HFFc6 (cell line): ENCODE results near the gene EML4. TPM values are rescaled to one million over a fixed set of nuclear protein-coding genes. Genes with fewer than 3 reads are reported as not detected.

Source experiments
- DNase-seq: peaks from one replicate; pipeline ENCODE4 v3.0.0-alpha.2; 2018
- H3K27ac Mint-ChIP-seq: 2 replicates; pipeline ENCODE4 v1.8.0; 2020; ENCODE audit warnings: mild to moderate bottlenecking, mixed read lengths
- H3K27me3 Mint-ChIP-seq: 2 replicates; pipeline ENCODE4 v1.8.0; 2021; ENCODE audit warnings: mild to moderate bottlenecking, moderate library complexity, mixed read lengths; ENCODE audit not compliant: insufficient read depth
- H3K36me3 Mint-ChIP-seq: 2 replicates; pipeline ENCODE4 v1.8.0; 2021; ENCODE audit warnings: low read depth, mixed read lengths
- H3K4me1 Mint-ChIP-seq: 2 replicates; pipeline ENCODE4 v1.8.0; 2020; ENCODE audit warnings: low read depth, mixed read lengths
- H3K4me3 Mint-ChIP-seq: 2 replicates; pipeline ENCODE4 v1.8.0; 2020; ENCODE audit warnings: mild to moderate bottlenecking, moderate library complexity, mixed read lengths
- H3K9me3 Mint-ChIP-seq: 2 replicates; pipeline ENCODE4 v1.8.0; 2020; ENCODE audit warnings: mild to moderate bottlenecking, mixed read lengths
- total RNA-seq, 6 experiments: library from RNA; stranded (reverse); fragmentation: NEBNext Ultra II Directional; extraction: Animal tissue kit (Norgen Biotek cat#: 25700); gene quantifications; 2 replicates in 1 of 6; 3 replicates in 5 of 6; pipeline ENCODE4 v1.2.3, GENCODE V29; 2021
- TF ChIP-seq, protein P1 (sequence below): fragments of 200-600 bp; sonication (generic); IDR thresholded peaks from 2 replicates; pipeline ENCODE4 v1.5.0; 2021; ENCODE audit warnings: antibody characterized with exemption, mild to moderate bottlenecking

EML4 gene
- total RNA-seq, 6 experiments from 2014 or later: 31.7 to 35.8 (median 33.6) TPM

DNA sequence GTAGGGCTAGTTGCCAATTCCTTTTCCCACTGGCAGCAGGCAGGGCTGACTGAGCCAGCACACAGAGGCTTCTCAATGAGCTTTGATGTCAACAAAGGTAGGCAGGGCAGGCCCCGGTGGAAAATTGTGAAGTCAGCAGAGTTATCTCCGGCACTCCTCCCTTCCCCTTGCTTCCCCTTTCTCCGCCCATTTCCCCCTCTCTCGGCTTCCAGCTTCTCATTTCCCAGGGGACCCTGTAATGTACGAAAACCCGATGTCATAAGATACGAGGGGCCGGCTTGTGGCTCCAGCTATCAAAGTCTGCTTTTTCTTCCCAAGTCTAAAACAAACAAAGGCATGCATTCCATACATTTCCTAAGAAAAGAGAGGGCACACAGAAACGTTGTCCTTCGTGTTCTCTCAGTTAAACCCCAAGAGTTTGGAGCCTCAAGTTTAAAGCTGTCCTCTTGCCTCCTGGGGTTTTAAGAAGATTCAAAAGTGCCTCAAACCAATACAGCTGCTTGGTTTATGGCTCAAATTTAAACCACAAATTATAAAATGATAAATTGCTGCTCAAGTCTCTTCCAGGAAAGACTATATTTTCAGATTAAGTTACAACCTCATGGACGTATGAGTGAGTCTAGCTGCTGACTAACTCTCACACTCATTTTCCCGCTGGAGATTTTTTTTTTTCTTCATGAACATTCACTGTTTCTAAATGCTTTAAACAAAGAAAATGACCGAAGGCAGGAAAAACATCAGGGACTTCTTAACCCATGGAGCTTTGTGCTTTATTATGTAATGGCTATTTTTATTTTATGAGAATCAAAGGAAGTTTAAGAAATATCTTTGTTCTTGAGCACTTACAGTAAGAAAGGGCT, 27.2 kb upstream of the EML4 start:
- peak; percentile 62 for DNase-seq
- H3K4me1 Mint-ChIP-seq: peaks cover 59% of the 10 kb centered on the region
- H3K36me3 Mint-ChIP-seq: no peaks in the 10 kb centered on the region
- TF ChIP-seq, protein P1, sequence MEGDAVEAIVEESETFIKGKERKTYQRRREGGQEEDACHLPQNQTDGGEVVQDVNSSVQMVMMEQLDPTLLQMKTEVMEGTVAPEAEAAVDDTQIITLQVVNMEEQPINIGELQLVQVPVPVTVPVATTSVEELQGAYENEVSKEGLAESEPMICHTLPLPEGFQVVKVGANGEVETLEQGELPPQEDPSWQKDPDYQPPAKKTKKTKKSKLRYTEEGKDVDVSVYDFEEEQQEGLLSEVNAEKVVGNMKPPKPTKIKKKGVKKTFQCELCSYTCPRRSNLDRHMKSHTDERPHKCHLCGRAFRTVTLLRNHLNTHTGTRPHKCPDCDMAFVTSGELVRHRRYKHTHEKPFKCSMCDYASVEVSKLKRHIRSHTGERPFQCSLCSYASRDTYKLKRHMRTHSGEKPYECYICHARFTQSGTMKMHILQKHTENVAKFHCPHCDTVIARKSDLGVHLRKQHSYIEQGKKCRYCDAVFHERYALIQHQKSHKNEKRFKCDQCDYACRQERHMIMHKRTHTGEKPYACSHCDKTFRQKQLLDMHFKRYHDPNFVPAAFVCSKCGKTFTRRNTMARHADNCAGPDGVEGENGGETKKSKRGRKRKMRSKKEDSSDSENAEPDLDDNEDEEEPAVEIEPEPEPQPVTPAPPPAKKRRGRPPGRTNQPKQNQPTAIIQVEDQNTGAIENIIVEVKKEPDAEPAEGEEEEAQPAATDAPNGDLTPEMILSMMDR: no peak
- H3K9me3 Mint-ChIP-seq: peaks cover 5% of the 10 kb centered on the region; the same call in 1 of the 2 replicates
- H3K4me3 Mint-ChIP-seq: peak overlapping the region; percentile 88
- peak overlapping the region; percentile 91 for H3K27ac Mint-ChIP-seq
- H3K27me3 Mint-ChIP-seq: no peaks in the 10 kb centered on the region

DNA sequence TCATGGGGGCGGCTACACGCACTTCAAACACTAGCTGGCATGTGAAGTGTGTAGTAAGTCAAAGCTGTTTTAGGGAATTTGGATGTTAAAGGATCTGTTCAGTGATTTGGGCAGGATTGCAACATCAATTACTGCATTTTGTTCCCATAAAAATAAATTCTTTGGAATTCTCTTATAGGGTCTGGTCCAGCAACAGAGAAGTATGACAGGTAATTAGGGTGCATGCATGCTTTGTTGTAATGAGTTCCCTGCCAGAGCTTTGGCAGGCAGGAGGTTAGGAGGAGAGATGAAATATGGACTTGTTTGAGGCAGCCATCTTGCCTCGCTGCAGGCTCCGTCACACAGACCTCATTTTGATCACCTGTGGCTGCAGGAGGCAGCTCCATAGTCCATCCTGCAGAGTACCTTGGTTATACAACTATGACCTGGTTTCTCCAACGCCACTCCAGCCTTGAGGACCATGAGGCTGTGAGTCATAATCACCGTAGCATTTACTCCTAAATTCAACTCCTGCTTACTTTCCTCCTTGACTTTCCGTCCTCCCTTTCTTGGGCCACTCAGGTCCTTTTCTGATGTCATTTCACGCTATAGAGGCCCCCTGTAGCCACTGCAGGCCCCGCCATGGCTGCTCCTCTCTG, 26.5 kb upstream of the EML4 start:
- Mint-ChIP-seq H3K9me3 (peaks cover 5% of the 10 kb centered on the region; the same call in 1 of the 2 replicates), H3K27ac (peak overlapping the region; percentile 91), H3K4me1 (peaks cover 55% of the 10 kb centered on the region), H3K4me3 (peak overlapping the region; percentile 88), H3K36me3 (no peaks in the 10 kb centered on the region), H3K27me3 (no peaks in the 10 kb centered on the region)
- no peak for DNase-seq
- TF ChIP-seq, protein P1: no peak

DNA sequence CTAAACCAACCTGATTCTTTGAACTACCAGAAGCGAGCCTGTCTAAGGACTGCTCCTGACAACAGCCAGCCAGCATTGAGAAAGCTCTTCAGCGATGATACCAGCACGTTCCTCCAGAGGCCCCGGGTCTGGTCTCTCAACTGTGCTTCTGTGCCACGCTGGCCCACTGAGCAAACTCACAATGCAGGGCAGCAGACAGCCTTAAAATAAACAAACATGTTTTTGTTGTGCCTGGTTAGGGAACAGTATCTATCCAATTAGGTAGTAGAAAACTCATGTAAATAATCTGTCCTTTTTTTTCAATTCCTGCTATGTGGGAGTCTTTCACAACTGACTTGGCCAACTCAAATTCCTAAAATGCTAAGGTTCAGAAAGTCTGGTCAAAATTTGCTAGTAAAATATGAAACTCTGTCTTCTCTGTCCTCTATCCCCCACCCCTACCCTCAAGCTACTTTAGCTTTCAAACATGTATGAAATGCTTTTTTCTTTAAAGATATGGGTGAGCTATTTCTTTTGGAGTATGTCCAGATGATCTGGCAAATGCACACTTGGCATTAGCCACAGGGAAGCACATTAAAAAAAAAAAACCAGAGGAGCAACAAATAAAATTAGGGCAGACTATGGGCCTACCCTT, 21.4 kb upstream of the EML4 start:
- TF ChIP-seq, protein P1: no peak
- H3K27ac Mint-ChIP-seq: peak overlapping the region; percentile 30; the same call in 1 of the 2 replicates
- peak; percentile 37 for DNase-seq

DNA sequence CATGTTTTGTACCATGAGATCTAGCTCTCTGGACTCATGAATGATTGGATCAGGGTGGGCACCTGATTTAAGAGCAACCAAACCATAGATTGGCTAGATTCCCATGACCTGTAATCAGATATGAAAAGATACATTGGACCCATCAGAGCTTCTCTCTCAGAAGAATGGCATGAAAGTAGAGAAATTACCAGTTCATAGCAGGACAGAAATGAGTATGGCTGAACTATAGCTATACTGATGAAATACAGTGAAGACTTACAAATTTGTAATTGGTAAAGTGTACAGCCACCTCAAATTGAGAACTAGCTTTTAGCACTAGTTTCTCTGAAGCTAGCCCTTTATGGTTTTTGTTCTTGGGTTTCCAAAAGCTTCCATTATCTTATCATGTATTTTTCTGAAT, 19.0 kb upstream of the EML4 start:
- Mint-ChIP-seq H3K27me3 (peaks cover 5% of the 10 kb centered on the region), H3K4me3 (no peak overlapping the region), H3K36me3 (no peaks in the 10 kb centered on the region), H3K4me1 (peaks cover 9% of the 10 kb centered on the region; the same call in 1 of the 2 replicates), H3K27ac (no peak overlapping the region), H3K9me3 (no peaks in the 10 kb centered on the region)
- DNase-seq: no peak
- TF ChIP-seq, protein P1: no peak

More for the DNA sequence above, 21.4 kb upstream of the EML4 start:
- H3K9me3 Mint-ChIP-seq: no peaks in the 10 kb centered on the region
- no peaks in the 10 kb centered on the region; the same call in 1 of the 2 replicates for H3K27me3 Mint-ChIP-seq
- no peak overlapping the region for H3K4me3 Mint-ChIP-seq
- peaks cover 17% of the 10 kb centered on the region for H3K4me1 Mint-ChIP-seq
- no peaks in the 10 kb centered on the region for H3K36me3 Mint-ChIP-seq

DNA sequence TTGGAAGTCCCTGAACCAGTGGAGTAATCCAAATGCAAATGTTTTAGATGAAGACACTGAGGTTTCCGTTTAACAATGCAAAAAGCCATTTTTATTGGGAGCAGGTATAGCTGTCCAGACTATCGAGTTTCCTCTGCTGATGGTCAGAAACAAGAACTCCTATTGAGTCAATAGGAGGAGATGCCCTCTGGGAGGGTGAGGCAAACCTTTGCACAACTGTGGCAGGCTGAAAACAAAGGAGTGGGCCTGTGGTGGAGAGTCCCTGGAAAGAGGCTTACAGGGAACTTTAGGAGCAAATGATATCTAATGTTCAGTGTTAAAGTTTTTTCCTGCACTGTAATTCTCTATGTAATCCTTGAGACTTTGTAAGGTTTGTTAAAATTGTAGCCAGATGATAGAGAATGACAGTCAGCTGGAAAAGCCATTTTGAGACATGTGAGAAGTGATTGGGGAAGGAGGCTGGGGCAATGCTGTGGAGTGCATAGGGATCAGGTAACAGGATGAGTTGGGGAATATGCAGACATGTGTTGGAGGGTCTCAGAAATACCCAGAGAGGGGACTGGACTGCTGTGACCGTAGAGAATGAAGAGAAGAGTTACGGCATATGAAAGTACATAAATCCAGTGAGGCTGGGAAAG, 15.1 kb upstream of the EML4 start:
- H3K27me3 Mint-ChIP-seq: peaks cover 5% of the 10 kb centered on the region

More for the DNA sequence above, 15.1 kb upstream of the EML4 start:
- no peak overlapping the region for H3K4me3 Mint-ChIP-seq
- H3K27ac Mint-ChIP-seq: no peak overlapping the region
- H3K9me3 Mint-ChIP-seq: no peaks in the 10 kb centered on the region
- no peaks in the 10 kb centered on the region for H3K36me3 Mint-ChIP-seq
- no peak for DNase-seq
- TF ChIP-seq, protein P1: no peak
- no peaks in the 10 kb centered on the region for H3K4me1 Mint-ChIP-seq
